Measurements from ENCODE around the gene TRIM15. TPM values are rescaled to one million over a fixed set of nuclear protein-coding genes. Genes with fewer than 3 reads are reported as not detected.

TRIM15 gene
- total and polyA plus RNA-seq, 7 donors, result 0.28 to 52.0 (median 38.4) TPM; not detected in 2

DNA sequence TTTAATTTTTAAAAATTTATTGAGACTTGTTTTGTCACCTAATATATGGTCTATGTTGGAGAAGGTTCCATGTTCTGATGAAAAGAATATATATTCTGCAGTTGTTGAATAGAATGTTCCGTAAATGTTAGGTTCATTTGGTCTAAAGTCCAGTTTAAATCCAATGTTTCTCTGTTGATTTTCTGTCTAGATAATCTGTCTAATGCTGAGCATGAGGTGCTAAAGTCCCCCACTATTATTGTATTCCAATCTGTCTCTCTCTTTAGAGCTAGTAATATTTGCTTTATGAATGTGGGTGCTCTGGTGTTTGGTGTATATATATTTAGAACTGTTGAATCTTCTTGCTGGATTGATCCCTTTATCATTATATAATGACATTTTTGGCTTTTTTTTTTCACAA, 15.5 kb downstream of the TRIM15 start:
- intact Hi-C loops (cut with DNase I), result no loop called here
- H3K9me3 ChIP-seq, result no peaks in the 10 kb centered on the region
- TF ChIP-seq POLR2AphosphoS5 (IDR thresholded peaks at IDR 0.05) (no peak), EP300 (IDR thresholded peaks at IDR 0.05) (no peak), POLR2A (IDR thresholded peaks at IDR 0.05) (no peak)
- TF ChIP-seq, protein P1, sequence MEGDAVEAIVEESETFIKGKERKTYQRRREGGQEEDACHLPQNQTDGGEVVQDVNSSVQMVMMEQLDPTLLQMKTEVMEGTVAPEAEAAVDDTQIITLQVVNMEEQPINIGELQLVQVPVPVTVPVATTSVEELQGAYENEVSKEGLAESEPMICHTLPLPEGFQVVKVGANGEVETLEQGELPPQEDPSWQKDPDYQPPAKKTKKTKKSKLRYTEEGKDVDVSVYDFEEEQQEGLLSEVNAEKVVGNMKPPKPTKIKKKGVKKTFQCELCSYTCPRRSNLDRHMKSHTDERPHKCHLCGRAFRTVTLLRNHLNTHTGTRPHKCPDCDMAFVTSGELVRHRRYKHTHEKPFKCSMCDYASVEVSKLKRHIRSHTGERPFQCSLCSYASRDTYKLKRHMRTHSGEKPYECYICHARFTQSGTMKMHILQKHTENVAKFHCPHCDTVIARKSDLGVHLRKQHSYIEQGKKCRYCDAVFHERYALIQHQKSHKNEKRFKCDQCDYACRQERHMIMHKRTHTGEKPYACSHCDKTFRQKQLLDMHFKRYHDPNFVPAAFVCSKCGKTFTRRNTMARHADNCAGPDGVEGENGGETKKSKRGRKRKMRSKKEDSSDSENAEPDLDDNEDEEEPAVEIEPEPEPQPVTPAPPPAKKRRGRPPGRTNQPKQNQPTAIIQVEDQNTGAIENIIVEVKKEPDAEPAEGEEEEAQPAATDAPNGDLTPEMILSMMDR (IDR thresholded peaks at IDR 0.05), result no peak
- no peaks in the 10 kb centered on the region for H3K4me1 ChIP-seq
- H3K4me3 ChIP-seq, result no peak overlapping the region
- H3K36me3 ChIP-seq, result no peaks in the 10 kb centered on the region
- 0 to 48% methylated on average over 1 of the region's 1 CpG for WGBS, 2 donors
- no peak for DNase-seq
- peaks cover 0 to 22% (median 3%) of the 10 kb centered on the region in 3 donors for H3K27me3 ChIP-seq
- H3K27ac ChIP-seq, result no peak overlapping the region

DNA sequence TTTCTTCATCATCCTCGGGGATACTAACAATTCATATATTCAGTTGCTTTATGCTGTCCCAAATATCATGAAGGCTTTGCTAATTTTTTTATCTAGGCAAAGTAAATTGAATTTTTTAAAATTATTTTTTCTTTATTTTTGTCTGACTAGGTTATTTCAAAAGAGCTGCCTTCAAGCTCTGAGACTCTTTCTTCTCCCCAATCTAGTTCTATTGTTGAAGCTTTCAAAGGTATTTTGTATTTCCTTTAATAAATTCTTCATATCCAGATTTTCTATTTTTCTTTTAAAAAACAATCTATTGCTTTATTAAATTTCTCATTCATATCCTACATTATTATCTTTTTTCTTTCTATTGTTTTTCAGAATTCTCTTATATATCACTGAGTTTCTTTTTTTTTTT, 16.8 kb downstream of the TRIM15 start:
- H3K27me3 ChIP-seq, result peaks cover 0 to 11% (median 0%) of the 10 kb centered on the region in 3 donors
- no peaks in the 10 kb centered on the region for H3K4me1 ChIP-seq
- intact Hi-C loops (cut with DNase I), result no loop called here
- WGBS, 2 donors, result 93 to 94% methylated on average over 1 of the region's 1 CpG
- H3K36me3 ChIP-seq, result peaks cover 0 to 9% (median 2%) of the 10 kb centered on the region in 4 donors
- no peak for DNase-seq
- H3K4me3 ChIP-seq, result no peak overlapping the region
- H3K27ac ChIP-seq, result no peak overlapping the region
- no peaks in the 10 kb centered on the region for H3K9me3 ChIP-seq
- TF ChIP-seq EP300 (IDR thresholded peaks at IDR 0.05) (no peak), POLR2A (IDR thresholded peaks at IDR 0.05) (no peak), POLR2AphosphoS5 (IDR thresholded peaks at IDR 0.05) (no peak)
- TF ChIP-seq, protein P1 (IDR thresholded peaks at IDR 0.05), result no peak

DNA sequence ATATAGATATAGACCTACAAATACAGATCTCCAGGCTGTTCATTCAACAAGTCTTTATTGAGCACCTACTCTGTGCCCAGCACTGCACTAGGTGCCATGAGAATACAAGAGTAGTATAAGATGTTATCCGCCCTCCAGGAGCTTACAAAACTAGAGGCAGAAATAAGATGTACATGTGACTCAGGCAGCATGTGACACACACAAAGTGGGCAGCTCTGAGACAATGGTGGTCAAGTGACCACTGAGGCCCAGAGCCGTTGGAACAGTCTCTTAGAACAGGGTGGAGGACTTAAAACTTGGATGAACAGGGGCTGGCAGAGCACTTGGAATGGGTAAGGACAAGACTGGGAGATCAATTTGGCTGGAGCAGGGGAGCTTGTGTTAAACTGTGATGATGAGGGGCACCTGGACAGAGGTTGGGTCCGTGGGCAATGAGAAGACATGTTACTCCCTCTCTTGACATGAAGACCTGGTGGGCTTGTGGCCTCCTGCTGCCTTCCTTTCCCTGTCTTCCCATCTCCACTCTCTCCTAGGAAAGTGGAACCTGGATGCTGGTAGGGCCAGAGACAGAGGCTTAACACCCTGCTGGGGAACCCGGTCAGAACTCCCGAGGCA, 21.2 kb downstream of the TRIM15 start:
- no peak for DNase-seq
- Histone ChIP-seq H3K4me1 (no peaks in the 10 kb centered on the region), H3K4me3 (no peak overlapping the region), H3K27me3 (no peaks in the 10 kb centered on the region), H3K27ac (no peak overlapping the region), H3K9me3 (no peaks in the 10 kb centered on the region), H3K36me3 (peaks cover 12 to 48% (median 22%) of the 10 kb centered on the region in 4 donors)
- no peak for TF ChIP-seq POLR2AphosphoS5 (IDR thresholded peaks at IDR 0.05)
- TF ChIP-seq, protein P1 (IDR thresholded peaks at IDR 0.05), result no peak
- no peak for TF ChIP-seq EP300 (IDR thresholded peaks at IDR 0.05)
- no peak for TF ChIP-seq POLR2A (IDR thresholded peaks at IDR 0.05)
- intact Hi-C loops (cut with DNase I), result no loop called here
- WGBS, 2 donors, result 72 to 95% methylated on average over 5 of the region's 5 CpGs

DNA sequence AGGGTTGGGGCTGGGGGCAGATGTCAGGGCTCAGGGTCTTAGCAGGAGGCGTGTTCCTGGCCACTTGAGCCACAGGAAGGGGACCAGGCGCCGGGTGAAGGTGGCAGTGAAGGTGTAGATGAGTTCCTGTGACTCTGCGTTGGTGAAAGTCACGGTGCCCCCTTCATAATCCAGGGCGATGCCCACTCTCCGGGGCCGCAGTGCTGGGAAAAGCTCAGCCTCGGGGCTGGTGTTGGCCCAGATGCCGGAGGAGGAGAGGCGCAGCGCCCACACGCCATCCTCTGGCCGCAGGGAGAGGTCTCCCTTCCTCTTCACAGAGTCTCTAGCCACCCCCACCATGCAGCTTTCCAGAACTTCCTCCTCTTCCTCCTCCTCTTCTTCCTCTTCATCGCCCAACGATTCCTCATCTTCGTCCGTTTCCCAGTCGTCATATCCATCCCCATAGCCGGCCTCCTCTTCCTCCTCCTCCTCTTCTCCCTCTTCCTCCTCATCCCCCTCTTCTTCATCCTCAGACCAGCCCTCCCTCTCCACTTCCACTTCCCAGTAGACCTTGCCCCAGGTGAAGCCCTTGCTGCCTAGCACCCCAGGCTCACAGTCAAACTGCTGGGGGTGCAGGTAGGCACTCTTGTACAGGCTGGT, 22.6 kb downstream of the TRIM15 start:
- intact Hi-C loops (cut with DNase I), result no loop called here
- WGBS, 2 donors, result 93 to 94% methylated on average over 20 of the region's 20 CpGs
- no peak for DNase-seq

More for the DNA sequence above, 22.6 kb downstream of the TRIM15 start:
- H3K9me3 ChIP-seq, result no peaks in the 10 kb centered on the region
- peaks cover 12 to 62% (median 34%) of the 10 kb centered on the region in 4 donors for H3K36me3 ChIP-seq
- H3K4me1 ChIP-seq, result no peaks in the 10 kb centered on the region
- H3K4me3 ChIP-seq, result no peak overlapping the region
- no peaks in the 10 kb centered on the region for H3K27me3 ChIP-seq
- no peak overlapping the region for H3K27ac ChIP-seq
- TF ChIP-seq EP300 (IDR thresholded peaks at IDR 0.05) (no peak), POLR2AphosphoS5 (IDR thresholded peaks at IDR 0.05) (no peak), POLR2A (IDR thresholded peaks at IDR 0.05) (no peak)
- TF ChIP-seq, protein P1 (IDR thresholded peaks at IDR 0.05), result no peak
